Large intestine (tissue), 3 donors: Measurements from ENCODE around the gene SMARCD1. TPM values are rescaled to one million over a fixed set of nuclear protein-coding genes. Genes with fewer than 3 reads are reported as not detected.
A peak's percentile ranks its signal among the peaks of the same experiment; 100 is the strongest.
"Not testable (repeated sequence)": the region's sequence is repeated elsewhere in the genome, so short reads cannot be mapped to it uniquely, and the experiment has no call there.

ENCODE experiments used
- DNase-seq, 2 donors: peaks; one replicate each; pipeline versions ENCODE4 v3.0.0 to v3.0.0-alpha.2; 2013
- H3K27ac ChIP-seq: one replicate; pipeline ENCODE4 v1.5.1; 2013; ENCODE audit warnings: low read length
- H3K27me3 ChIP-seq: 2 replicates; pipeline ENCODE4 v1.6.1; 2013; ENCODE audit warnings: low read length; ENCODE audit not compliant: control insufficient read depth, insufficient read depth
- H3K36me3 ChIP-seq: 2 replicates; pipeline ENCODE4 v1.6.1; 2013; ENCODE audit warnings: low read length; ENCODE audit not compliant: control insufficient read depth, insufficient read depth
- H3K4me1 ChIP-seq: one replicate; pipeline ENCODE4 v1.6.1; 2013; ENCODE audit warnings: low read length; ENCODE audit not compliant: control insufficient read depth, insufficient read depth
- H3K4me3 ChIP-seq: one replicate; pipeline ENCODE4 v1.5.1; 2013; ENCODE audit warnings: low read length
- H3K9me3 ChIP-seq: one replicate; pipeline ENCODE4 v1.6.1; 2013; ENCODE audit warnings: mild to moderate bottlenecking, low read depth, low read length, moderate library complexity; ENCODE audit not compliant: control insufficient read depth
- WGBS: methylation state at CpG from one replicate; pipeline ENCODE4 v1.1.5; 2013; ENCODE audit warnings: low lambda C conversion rate; ENCODE audit not compliant: insufficient coverage; 5-methylcytosine and 5-hydroxymethylcytosine counted together
- polyA plus RNA-seq: library from polyadenylated mRNA; unstranded; fragments of 120-200 nt; gene quantifications from one replicate; pipeline ENCODE4 v1.2.1, GENCODE V29; 2013

The SMARCD1 gene
- polyA plus RNA-seq, 1 donor: 63.3 TPM

- Histone ChIP-seq H3K4me3 (no peak overlapping the region), H3K4me1 (peaks cover 46% of the 10 kb centered on the region), H3K9me3 (peaks cover 2% of the 10 kb centered on the region), H3K36me3 (no peaks in the 10 kb centered on the region), H3K27ac (no peak overlapping the region), H3K27me3 (no peaks in the 10 kb centered on the region)
- WGBS: no CpG with 5 or more reads among the region's 10 CpGs
- no peak for DNase-seq
Measured at GRCh38 chr12:50078281-50078680, 6.9 kb upstream of the SMARCD1 start.

- no CpG with 5 or more reads among the region's 5 CpGs for WGBS
- no peaks in the 10 kb centered on the region for H3K27me3 ChIP-seq
- H3K4me3 ChIP-seq: no peak overlapping the region
- no peak overlapping the region for H3K27ac ChIP-seq
- peaks cover 54% of the 10 kb centered on the region for H3K4me1 ChIP-seq
- no peak for DNase-seq
- peaks cover 2% of the 10 kb centered on the region for H3K9me3 ChIP-seq
- no peaks in the 10 kb centered on the region for H3K36me3 ChIP-seq
Measured at GRCh38 chr12:50079771-50080170, 5.4 kb upstream of the SMARCD1 start.

DNA sequence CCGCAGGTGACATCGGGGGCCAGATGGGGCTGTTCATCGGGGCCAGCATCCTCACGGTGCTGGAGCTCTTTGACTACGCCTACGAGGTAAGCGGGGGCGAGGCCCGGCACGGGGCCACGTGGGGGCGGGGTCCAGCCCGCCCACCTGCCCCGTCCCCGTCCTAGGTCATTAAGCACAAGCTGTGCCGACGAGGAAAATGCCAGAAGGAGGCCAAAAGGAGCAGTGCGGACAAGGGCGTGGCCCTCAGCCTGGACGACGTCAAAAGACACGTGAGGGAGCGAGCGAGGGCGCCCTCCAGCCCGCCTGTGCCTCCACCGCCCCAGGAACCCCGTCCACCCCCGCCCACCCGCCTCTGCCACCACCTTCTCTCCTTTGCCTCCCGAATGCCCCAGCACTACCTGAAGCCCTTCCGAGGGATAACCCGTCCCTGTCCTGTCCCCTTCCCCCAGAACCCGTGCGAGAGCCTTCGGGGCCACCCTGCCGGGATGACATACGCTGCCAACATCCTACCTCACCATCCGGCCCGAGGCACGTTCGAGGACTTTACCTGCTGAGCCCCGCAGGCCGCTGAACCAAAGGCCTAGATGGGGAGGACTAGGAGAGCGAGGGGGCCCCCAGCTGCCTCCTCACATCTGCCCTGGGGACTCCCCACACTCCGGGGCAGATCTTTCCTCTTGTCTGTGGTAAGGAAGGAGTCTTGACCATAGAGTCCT lies 3.9 kb upstream of the SMARCD1 start:
- 80% methylated on average over 1 of the region's 46 CpGs for WGBS
- peak in 1 of 2 donors; percentile 52 for DNase-seq
- H3K27me3 ChIP-seq: no peaks in the 10 kb centered on the region
- H3K36me3 ChIP-seq: no peaks in the 10 kb centered on the region
- peak overlapping the region; percentile 76 for H3K27ac ChIP-seq
- peaks cover 2% of the 10 kb centered on the region for H3K9me3 ChIP-seq
- H3K4me3 ChIP-seq: no peak overlapping the region
- H3K4me1 ChIP-seq: peaks cover 46% of the 10 kb centered on the region

- peaks cover 2% of the 10 kb centered on the region for H3K9me3 ChIP-seq
- peaks cover 46% of the 10 kb centered on the region for H3K4me1 ChIP-seq
- no peaks in the 10 kb centered on the region for H3K27me3 ChIP-seq
- peak; percentile 96 to 98 for DNase-seq
- peak overlapping the region; percentile 76 for H3K27ac ChIP-seq
- H3K4me3 ChIP-seq: no peak overlapping the region
- WGBS: no CpG with 5 or more reads among the region's 7 CpGs
- H3K36me3 ChIP-seq: peaks cover 12% of the 10 kb centered on the region
Measured at GRCh38 chr12:50082644-50083043, 2.5 kb upstream of the SMARCD1 start.

GRCh38 chr12:50083301-50083700 lies 1.8 kb upstream of the SMARCD1 start:
- Histone ChIP-seq H3K27me3 (no peaks in the 10 kb centered on the region), H3K4me1 (peaks cover 46% of the 10 kb centered on the region), H3K4me3 (no peak overlapping the region), H3K36me3 (peaks cover 17% of the 10 kb centered on the region), H3K27ac (peak overlapping the region; percentile 76), H3K9me3 (peaks cover 2% of the 10 kb centered on the region)
- no CpG with 5 or more reads among the region's 1 CpG for WGBS
- peak in 1 of 2 donors; percentile 30 for DNase-seq

GRCh38 chr12:50084409-50084774 lies 750 bp upstream of the SMARCD1 start:
- no CpG with 5 or more reads among the region's 7 CpGs for WGBS

DNA sequence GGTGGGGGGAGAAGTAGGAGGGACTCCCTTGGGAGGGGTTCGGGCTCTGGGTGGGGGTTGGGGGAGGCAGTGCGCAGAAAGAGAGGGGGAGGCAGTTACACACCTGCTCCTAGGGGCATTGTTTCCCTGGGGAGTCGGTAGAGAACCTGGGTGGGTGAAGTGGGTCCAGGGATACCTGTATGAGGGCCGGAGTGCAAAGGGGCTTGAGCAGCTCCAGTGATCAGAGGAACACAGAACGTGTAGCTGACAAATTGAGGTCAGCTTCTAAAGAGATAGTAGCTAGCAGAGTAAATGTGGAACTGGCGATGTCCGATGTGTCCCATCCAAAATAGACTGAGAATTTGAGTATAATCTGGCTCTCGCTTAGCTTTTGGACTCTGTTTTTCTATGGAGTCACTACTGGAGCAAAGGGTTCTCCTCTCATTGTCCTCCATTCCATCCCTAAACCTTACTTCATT lies 502 bp downstream of the SMARCD1 start:
- peak overlapping the region; percentile 89 for H3K27ac ChIP-seq
- no peaks in the 10 kb centered on the region for H3K27me3 ChIP-seq
- peaks cover 36% of the 10 kb centered on the region for H3K4me1 ChIP-seq
- H3K36me3 ChIP-seq: peaks cover 39% of the 10 kb centered on the region
- 30% methylated on average over 2 of the region's 8 CpGs for WGBS
- no peak for DNase-seq
- peak overlapping the region; percentile 59 for H3K4me3 ChIP-seq
- peaks cover 2% of the 10 kb centered on the region for H3K9me3 ChIP-seq

More at GRCh38 chr12:50084409-50084774, 750 bp upstream of the SMARCD1 start:
- H3K27me3 ChIP-seq, H3K9me3 ChIP-seq, DNase-seq: not testable (repeated sequence)
- peak overlapping the region; percentile 59 for H3K4me3 ChIP-seq
- peaks cover 28% of the 10 kb centered on the region for H3K36me3 ChIP-seq
- H3K27ac ChIP-seq: peak overlapping the region; percentile 89
- peaks cover 46% of the 10 kb centered on the region for H3K4me1 ChIP-seq

GRCh38 chr12:50086148-50086547 lies 1.0 kb downstream of the SMARCD1 start:
- no CpG with 5 or more reads among the region's 5 CpGs for WGBS
- peak in 1 of 2 donors; percentile 39 for DNase-seq
- peaks cover under 1% of the 10 kb centered on the region for H3K9me3 ChIP-seq
- peak overlapping the region; percentile 59 for H3K4me3 ChIP-seq
- no peaks in the 10 kb centered on the region for H3K27me3 ChIP-seq
- peaks cover 31% of the 10 kb centered on the region for H3K4me1 ChIP-seq
- peak overlapping the region; percentile 89 for H3K27ac ChIP-seq
- H3K36me3 ChIP-seq: peaks cover 42% of the 10 kb centered on the region

- Histone ChIP-seq H3K4me1 (peaks cover 22% of the 10 kb centered on the region), H3K9me3 (no peaks in the 10 kb centered on the region), H3K36me3 (peaks cover 50% of the 10 kb centered on the region), H3K4me3 (no peak overlapping the region), H3K27ac (no peak overlapping the region), H3K27me3 (no peaks in the 10 kb centered on the region)
- DNase-seq: no peak
- no CpG with 5 or more reads among the region's 9 CpGs for WGBS
Measured at GRCh38 chr12:50087151-50087550, 2.0 kb downstream of the SMARCD1 start.

DNA sequence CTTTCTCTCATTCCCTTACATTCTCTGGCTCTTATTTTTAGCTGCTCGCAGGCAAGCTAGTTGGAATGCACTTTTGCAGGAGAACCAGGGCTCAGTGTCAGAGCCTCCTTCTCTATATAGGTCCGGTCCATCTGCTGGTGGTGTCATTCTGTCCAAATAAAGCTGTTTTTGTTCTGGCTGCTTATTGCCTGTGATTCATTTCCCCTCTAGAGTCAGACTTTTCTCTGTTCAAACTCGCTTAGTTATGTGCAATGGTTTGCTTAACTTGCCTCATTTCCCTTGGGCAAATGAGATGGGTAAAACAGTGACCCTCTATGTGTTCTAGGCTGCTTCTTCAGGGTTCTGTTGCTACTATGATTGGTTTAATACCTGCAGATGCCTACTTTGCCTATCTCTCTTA lies 2.9 kb downstream of the SMARCD1 start:
- H3K4me1 ChIP-seq: peaks cover 15% of the 10 kb centered on the region
- H3K36me3 ChIP-seq: peaks cover 55% of the 10 kb centered on the region
- no peaks in the 10 kb centered on the region for H3K27me3 ChIP-seq
- H3K4me3 ChIP-seq: no peak overlapping the region
- WGBS: 100% methylated on average over 1 of the region's 3 CpGs
- no peak for DNase-seq
- H3K27ac ChIP-seq: no peak overlapping the region
- H3K9me3 ChIP-seq: no peaks in the 10 kb centered on the region
